Measurements from ENCODE around the gene NCMAP. TPM values are rescaled to one million over a fixed set of nuclear protein-coding genes. Genes with fewer than 3 reads are reported as not detected.

The NCMAP gene
- total RNA-seq, 1 experiment from 2014 or later, result 0.33 TPM

DNA sequence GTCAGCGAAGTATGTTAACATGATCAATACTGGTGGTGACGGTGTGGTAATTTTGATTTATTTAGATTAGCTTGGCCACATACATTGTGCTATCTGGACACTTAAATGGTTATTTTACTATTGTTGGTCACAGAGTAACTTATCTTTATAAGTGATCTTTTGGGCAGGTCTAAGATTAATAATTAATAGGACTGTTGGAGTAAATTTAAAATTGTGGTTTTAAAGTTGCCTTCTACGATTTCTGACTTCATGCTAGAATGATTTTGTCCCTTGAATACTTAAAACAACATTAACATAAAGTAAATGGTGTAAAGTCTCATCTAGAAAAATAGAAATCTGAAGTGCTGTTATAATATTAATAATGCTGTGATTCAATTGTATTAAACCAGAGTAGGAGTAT is 101.9 kb downstream of the NCMAP start:
- CTCF ChIA-PET, result no interaction called here
- TSS peak; percentile 17 for BruUV-seq (replicated peaks)
- intact Hi-C loops (cut with micrococcal nuclease; ENCODE audit: unreplicated experiment), result no loop called here

More for the DNA sequence above, 101.9 kb downstream of the NCMAP start:
- no peaks in the 10 kb centered on the region for H3K27me3 ChIP-seq (ENCODE audit: control insufficient read depth, insufficient read depth, low read length)
- H3K27ac ChIP-seq (ENCODE audit: low read length), result no peak overlapping the region
- in situ Hi-C loops (cut with HindIII; ENCODE audit: low pct_unique_long_range_greater_than_20kb, low sequenced_read_pairs), result no loop called here
- no peak overlapping the region for H3K4me3 ChIP-seq (ENCODE audit: low read depth in 2 of 2, low read length in 2 of 2)
- H3K9me3 ChIP-seq (ENCODE audit: control insufficient read depth, insufficient read depth, low read depth, low read length), result no peaks in the 10 kb centered on the region
- no peak for TF ChIP-seq POLR2AphosphoS5 (IDR thresholded peaks at IDR 0.05; ENCODE audit: low read depth, low read length)
- TF ChIP-seq, protein P1, sequence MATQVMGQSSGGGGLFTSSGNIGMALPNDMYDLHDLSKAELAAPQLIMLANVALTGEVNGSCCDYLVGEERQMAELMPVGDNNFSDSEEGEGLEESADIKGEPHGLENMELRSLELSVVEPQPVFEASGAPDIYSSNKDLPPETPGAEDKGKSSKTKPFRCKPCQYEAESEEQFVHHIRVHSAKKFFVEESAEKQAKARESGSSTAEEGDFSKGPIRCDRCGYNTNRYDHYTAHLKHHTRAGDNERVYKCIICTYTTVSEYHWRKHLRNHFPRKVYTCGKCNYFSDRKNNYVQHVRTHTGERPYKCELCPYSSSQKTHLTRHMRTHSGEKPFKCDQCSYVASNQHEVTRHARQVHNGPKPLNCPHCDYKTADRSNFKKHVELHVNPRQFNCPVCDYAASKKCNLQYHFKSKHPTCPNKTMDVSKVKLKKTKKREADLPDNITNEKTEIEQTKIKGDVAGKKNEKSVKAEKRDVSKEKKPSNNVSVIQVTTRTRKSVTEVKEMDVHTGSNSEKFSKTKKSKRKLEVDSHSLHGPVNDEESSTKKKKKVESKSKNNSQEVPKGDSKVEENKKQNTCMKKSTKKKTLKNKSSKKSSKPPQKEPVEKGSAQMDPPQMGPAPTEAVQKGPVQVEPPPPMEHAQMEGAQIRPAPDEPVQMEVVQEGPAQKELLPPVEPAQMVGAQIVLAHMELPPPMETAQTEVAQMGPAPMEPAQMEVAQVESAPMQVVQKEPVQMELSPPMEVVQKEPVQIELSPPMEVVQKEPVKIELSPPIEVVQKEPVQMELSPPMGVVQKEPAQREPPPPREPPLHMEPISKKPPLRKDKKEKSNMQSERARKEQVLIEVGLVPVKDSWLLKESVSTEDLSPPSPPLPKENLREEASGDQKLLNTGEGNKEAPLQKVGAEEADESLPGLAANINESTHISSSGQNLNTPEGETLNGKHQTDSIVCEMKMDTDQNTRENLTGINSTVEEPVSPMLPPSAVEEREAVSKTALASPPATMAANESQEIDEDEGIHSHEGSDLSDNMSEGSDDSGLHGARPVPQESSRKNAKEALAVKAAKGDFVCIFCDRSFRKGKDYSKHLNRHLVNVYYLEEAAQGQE (IDR thresholded peaks at IDR 0.05; ENCODE audit: insufficient read depth in 1 of 2, low read depth in 2 of 2, low read length in 1 of 2), result no peak
- no peak for TF ChIP-seq SIN3A (IDR thresholded peaks at IDR 0.05; ENCODE audit: borderline replicate concordance, insufficient read depth, low read depth, low read length)
- no peak for TF ChIP-seq TCF7L2 (IDR thresholded peaks at IDR 0.05; ENCODE audit: low read depth, low read length)
- TF ChIP-seq, protein P2, sequence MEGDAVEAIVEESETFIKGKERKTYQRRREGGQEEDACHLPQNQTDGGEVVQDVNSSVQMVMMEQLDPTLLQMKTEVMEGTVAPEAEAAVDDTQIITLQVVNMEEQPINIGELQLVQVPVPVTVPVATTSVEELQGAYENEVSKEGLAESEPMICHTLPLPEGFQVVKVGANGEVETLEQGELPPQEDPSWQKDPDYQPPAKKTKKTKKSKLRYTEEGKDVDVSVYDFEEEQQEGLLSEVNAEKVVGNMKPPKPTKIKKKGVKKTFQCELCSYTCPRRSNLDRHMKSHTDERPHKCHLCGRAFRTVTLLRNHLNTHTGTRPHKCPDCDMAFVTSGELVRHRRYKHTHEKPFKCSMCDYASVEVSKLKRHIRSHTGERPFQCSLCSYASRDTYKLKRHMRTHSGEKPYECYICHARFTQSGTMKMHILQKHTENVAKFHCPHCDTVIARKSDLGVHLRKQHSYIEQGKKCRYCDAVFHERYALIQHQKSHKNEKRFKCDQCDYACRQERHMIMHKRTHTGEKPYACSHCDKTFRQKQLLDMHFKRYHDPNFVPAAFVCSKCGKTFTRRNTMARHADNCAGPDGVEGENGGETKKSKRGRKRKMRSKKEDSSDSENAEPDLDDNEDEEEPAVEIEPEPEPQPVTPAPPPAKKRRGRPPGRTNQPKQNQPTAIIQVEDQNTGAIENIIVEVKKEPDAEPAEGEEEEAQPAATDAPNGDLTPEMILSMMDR (IDR thresholded peaks at IDR 0.05), result no peak
- no peak for DNase-seq (ENCODE audit: low read depth, low spot score)
- H3K4me1 ChIP-seq (ENCODE audit: control insufficient read depth, insufficient read depth, low read length), result no peaks in the 10 kb centered on the region
- peaks cover 87% of the 10 kb centered on the region for H3K36me3 ChIP-seq (ENCODE audit: control insufficient read depth, insufficient read depth, low read length)
- POLR2A ChIA-PET, result no interaction called here
- no peak for ATAC-seq

Other genes starting within 250 kb of the NCMAP start
- 16.7 TPM for gene GRHL3, start 236.7 kb upstream of the NCMAP start, total RNA-seq (2021; ENCODE audit: unreplicated experiment)
- 9.9 TPM for gene STPG1, start 142.3 kb upstream of the NCMAP start, total RNA-seq (2021; ENCODE audit: unreplicated experiment)
- 13.6 TPM for gene NIPAL3, start 140.3 kb upstream of the NCMAP start, total RNA-seq (2021; ENCODE audit: unreplicated experiment)
- gene RCAN3, start 53.3 kb upstream of the NCMAP start, total RNA-seq (2021; ENCODE audit: unreplicated experiment), result 17.5 TPM
- 160 TPM for gene SRRM1, start 87.2 kb downstream of the NCMAP start, total RNA-seq (2021; ENCODE audit: unreplicated experiment)
- 123 TPM for gene CLIC4, start 189.4 kb downstream of the NCMAP start, total RNA-seq (2021; ENCODE audit: unreplicated experiment)

Measured in Panc1 (cell line).